GM21786 (cell line): Measurements from ENCODE around the gene SHLD2.
"Not testable (repeated sequence)": the region's sequence is repeated elsewhere in the genome, so short reads cannot be mapped to it uniquely, and the experiment has no call there.

Experiments
- ATAC-seq: cut with Tn5 transposase; IDR thresholded peaks from one replicate; pipeline ENCODE4 v1.9.1; 2021; ENCODE audit not compliant: unreplicated experiment

SHLD2 gene, protein sequence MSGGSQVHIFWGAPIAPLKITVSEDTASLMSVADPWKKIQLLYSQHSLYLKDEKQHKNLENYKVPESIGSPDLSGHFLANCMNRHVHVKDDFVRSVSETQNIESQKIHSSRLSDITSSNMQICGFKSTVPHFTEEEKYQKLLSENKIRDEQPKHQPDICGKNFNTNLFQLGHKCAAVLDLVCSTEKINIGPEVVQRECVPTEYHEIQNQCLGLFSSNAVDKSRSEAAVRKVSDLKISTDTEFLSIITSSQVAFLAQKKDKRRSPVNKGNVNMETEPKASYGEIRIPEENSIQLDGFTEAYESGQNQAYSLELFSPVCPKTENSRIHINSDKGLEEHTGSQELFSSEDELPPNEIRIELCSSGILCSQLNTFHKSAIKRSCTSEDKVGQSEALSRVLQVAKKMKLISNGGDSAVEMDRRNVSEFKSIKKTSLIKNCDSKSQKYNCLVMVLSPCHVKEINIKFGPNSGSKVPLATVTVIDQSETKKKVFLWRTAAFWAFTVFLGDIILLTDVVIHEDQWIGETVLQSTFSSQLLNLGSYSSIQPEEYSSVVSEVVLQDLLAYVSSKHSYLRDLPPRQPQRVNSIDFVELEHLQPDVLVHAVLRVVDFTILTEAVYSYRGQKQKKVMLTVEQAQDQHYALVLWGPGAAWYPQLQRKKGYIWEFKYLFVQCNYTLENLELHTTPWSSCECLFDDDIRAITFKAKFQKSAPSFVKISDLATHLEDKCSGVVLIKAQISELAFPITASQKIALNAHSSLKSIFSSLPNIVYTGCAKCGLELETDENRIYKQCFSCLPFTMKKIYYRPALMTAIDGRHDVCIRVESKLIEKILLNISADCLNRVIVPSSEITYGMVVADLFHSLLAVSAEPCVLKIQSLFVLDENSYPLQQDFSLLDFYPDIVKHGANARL

DNA sequence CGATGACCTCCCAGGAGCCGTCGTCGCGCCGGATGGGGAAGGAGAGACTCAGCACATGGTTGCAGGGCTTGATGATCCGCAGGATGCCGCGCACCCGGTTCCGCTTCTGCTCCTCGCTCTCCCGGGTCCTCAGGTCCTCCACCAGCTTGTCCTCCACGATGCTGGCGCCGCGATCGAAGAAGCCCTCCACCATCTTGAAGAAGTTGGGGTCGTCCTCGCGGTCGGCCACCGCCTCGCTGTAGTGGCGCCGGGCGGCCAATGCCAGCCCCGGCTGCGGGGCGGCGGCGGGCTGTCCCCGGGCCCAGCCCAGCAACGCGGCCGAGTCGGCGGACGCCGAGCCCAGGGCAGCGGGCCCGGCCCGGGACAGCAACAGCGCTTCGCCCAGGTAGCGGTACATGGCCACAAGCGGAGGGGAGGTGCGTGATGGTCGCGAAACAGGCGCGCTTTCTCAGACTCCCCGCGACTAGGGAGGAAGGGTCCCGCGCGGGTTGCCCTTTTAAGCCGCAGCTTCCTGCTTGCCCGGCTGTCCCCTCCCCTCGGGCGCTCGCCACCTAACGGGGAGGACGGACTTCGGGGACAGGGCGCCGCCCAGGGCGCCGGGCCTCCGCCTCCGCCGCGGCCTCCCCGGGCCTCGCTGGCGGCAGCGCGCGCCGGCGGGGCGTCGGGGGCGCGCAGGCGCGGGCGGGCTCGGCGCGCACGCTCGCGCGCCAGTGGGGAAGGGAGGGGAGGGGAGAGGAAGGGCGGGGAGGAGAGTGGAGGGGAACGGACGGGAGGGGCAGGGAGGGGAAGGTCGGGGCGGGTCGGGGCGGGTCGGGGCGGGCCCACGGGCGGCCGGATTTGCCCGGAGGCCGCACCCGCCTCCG is at the start of gene SHLD2, which contains the start of gene GLUD1:
Gene SHLD2, plus strand, starts transcription at position 834 of the 863 bp plus-strand sequence. CDS start 56,149 bp downstream, outside the sequence.
Gene GLUD1, minus strand, starts transcription at position 471 of the 863 bp plus-strand sequence. Its CDS starts 74 bp downstream, at position 397.
- ATAC-seq, result peak; percentile 58

DNA sequence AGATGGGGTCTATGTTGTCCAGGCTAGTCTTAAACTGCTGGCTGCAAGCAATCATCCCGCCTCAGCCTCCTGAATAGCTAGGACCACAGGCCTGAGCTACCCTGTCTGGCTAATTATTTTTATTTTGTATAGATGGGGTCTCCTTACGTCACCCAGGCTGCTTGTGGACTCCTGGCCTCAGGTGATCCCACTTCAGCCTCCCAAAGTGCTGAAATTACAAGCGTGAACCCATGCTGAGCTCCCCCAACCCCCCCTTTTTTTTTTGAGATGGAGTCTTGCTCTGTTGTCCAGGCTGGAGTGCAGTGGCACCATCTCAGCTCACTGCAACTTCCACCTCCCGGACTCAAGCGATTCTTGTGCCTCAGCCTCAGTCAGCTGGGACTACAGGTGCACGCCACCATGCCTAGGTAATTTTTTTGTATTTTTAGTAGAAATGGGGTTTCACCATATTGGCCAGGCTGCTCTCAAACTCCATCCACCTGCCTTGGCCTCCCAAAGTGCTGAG is 49.5 kb upstream of the SHLD2 start:
- no peak for ATAC-seq

DNA sequence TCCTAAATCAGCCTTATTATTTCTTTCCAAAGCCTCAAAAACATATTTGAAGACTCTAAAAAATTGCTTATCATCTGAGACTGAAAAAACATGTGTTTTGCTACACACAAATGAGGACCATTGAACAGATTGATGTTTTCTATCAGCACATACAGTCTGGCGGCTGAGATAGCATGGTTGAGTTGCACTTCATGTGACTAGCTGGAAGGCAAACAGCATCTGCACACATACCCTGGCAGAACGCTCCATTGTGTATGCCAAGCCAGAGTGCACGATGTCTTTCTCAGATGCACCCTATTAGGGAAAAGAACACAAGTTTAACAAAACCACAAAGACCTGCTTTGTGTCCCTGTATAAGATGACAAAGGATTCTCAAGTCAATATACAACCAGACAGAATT is 41.9 kb upstream of the SHLD2 start:
- ATAC-seq, result no peak

DNA sequence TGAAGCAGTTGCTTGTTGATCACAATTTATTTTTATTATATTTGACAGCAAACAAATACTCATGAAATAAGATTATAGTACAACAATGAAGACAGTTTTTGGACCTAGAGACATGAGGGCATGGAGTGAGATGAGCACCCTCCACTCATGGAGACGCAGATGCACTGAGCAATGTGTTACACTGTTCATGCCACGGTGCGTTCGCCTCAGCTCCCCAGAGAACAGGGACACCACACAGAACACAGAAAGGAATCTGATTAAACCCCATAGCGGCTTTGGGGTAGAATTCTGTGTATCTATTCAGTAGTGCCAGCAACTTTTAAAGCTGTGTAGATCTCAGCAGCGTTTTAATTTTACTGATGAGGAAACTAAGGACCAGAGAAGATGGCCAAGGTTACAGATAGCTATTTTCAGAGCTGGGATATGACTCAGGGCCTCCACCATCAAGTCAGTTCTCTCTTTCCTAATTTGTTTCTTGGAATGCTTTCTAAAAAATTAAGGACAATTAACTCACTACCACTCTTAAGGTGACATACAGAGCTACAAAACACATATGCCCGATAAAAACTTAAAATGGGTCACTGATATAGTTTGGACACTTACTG is 41.3 kb upstream of the SHLD2 start:
- ATAC-seq, result no peak

DNA sequence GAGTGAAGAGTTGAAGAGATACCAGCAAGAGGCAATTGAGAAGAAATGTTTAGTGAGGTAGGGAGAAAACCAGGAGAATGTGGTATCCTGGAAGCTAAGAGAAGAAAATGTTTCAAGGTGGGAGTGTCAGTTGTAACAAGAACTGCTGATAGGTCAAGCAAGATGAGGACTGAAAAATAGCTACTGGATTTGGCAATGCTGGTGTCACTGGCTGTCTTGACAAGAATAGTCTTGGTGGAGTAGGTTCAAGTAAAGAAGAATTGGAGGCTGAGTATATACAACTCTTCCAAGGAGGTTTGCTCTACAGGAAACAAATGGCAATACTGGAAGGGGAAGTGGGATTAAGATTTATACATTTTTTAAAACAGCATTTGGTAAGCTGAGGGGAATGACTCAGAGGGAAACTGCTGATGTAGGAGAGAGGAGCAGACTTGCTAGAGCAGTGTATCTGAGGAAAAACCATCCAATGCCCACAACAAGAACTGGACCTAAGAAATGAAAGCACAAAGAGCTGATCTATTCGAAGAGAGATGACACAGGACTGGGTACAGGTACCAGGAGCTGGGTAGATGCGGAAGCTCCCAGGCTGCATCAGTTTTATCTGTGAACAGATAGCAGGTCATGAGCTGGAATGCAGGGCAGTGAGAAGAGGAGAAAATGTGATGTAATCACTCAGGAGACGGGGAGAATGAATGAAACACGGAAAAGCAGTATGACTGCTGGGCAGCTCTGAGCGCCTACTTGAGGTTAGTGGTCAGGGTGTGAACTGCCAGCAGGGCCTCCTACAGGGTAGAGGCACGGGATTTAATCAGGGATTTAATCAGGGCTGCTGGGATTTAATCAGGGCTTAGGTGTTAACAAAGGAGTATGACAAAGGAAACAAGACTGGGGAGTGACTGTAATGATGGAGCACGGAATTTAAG is 40.4 kb upstream of the SHLD2 start:
- ATAC-seq, result no peak

DNA sequence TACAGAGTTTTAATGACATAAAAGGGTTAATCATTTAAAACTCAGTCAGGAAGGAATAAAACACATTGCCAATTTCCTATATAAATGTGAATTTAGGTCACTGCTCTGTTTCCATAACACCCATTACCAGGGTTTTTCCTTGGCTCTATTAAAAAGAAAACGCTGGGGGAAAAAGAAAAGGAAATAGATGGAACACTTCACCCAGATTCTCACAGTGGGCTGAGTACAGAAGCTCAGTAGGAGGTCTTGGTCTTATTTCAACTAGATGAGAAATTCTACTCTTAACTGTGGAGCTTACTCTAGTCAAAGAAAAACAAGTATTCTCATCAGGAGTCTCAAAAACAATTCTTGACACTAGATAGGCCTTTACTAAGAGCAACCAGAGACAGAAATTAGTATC is 36.8 kb upstream of the SHLD2 start:
- ATAC-seq, result no peak

DNA sequence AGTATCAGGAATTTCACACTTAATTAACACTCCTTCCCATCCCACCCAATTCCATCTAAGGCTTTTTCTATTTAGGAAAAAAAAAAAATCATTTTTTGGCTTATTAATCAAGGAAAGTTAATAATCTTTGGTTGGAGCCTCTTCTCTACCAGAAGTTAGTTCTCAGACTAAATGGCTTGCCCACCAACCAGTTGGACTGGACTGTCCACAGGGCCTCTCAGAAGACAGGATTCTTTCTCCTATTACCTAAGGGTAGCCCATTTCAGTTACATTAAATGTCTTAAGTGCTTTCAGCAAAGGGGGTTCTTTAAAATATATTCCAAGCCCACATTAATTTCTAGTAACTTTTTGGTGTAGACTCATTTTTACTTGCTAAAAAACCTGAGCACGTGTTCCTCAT is 35.6 kb upstream of the SHLD2 start:
- no peak for ATAC-seq

DNA sequence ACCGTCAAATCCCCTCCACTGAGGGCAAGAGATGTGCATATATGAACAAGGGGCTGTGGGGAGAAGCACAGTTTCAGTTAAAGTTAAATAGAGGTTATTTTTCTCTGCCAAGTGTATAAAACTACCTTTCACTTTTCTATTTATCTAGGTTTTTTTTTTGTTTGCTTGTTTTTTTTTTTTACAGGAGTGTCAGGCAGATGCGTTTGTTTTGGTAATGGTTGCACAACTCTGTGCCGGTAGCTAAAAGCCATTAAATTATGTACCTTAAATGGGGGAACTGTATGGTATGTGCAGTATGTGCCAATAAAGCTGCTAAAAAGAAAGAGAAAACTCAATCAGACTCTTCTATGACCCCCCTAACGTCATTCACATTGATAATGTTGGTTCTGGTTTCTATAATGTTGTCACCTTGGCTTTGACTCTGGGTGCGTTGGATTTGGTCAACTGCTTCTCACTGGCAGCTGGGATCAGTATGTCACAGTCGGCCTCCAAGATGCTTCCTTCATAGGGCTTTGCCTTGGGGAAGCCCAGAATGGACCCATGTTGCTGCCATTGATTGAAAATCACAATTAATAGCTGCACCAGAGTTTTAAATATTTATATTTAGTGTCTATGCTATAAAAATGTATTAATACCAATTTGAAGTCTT is 34.6 kb upstream of the SHLD2 start:
- ATAC-seq, result no peak

DNA sequence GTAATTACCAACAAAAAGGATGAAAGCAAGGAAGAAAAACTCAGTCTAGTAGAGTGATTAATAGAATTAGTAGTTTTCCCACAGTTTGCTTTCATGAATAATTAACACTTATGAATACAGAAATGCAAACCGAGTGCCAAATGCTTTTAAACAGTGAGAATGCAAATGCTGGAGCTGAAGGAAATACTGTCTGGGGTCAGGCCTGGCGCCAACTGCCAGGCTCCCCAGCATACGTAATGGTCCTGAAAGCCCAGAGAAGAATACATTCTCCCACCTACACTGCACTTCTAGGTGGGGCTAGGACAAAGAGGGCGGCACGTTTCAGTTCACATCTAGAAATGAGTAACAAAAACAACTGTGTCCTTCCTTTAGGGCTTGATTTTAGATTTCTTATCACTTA is 30.4 kb upstream of the SHLD2 start:
- ATAC-seq, result no peak

DNA sequence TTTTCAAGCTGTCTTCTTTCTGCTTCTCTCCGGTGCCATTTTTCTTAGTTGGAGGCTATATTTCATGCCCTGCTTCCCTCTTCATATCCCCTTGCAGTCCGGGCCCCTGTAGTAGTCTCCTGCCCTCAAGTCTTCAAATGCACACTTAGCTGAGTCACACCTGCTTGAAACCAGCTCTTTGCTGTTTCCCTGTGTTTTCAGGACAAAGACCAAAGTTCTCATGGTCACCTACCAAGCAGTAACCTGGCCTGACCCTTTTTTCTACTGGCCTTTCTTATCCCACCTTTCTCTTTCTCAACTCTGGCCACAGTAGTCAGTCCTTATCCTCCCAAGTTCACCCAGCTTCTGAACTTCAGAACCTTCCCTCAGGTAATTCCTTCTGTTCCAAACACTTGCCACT is 28.8 kb upstream of the SHLD2 start:
- ATAC-seq, result no peak

DNA sequence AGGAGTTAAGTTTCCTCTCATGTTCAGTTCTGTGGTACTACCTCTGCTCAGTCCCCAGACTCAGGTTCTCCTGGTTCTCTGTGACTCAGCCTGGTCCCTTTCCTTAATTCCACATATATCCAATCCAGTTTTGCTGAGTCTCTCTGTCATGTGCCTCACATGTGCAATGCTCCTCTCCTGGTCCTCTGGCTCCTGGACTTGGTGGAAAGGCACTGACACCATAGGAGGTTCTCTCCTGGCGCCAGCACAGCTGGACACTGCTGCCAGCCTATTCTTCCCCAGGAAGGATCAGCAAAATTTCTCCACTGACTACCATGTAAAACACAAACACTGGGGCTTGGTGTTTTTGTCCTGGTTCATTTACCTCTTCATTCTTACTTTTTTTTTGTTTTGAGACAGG is 28.1 kb upstream of the SHLD2 start:
- no peak for ATAC-seq

DNA sequence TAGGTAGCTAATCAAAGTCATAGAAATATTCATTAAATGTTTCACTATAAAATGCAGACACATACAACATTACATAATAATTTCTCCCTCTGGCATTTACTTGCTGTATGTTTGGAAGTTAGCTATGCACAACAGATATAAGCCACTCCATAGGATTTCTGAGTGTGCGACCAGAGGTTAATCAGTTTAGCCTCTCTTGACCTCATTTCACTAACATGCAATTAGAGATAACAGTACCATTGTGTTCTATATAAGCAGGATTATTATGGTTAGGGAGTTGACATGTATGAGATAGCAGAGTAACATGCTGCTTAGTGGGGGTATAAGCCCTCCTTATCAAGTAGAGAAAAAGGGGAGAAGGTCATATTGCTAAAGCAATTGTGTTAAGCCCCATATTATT is 26.7 kb upstream of the SHLD2 start:
- ATAC-seq, result no peak

DNA sequence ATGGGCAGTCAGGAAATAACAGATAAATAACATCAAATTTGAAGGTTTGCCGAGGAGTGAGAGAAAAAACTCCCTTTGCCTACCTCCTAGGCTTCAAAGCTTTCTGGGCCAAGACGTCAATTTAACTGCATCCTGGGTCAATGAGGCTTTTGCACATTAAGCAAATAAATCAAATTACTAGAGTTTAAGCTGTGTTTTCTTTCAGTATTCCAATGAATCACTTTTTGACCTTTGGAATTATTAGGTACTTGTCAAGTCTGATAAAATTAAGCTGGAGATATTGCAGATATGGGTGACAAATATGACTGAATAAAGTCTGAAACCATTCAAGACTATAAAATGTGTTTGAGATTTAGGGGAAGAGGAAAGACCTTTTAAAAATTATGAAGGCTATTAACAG is 22.6 kb upstream of the SHLD2 start:
- no peak for ATAC-seq

DNA sequence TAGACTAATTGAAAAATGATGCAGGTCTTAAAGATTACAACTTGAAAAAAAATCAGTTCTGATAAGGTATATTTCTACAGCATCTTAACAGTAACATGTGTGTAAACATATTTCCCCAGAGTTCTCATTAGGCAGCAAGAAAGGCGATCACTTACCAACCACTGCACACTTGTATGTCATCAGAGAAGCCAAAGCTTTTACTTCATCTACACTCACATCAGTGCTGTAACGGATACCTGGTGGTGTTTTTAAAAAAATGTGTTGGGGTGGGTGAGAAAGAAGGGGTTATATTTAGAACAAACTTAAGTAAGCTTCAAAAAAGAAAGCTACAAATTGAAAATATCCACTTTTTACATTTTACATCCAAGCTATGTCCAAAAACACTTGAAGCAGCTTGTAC is 18.6 kb upstream of the SHLD2 start:
- not testable (repeated sequence) for ATAC-seq

DNA sequence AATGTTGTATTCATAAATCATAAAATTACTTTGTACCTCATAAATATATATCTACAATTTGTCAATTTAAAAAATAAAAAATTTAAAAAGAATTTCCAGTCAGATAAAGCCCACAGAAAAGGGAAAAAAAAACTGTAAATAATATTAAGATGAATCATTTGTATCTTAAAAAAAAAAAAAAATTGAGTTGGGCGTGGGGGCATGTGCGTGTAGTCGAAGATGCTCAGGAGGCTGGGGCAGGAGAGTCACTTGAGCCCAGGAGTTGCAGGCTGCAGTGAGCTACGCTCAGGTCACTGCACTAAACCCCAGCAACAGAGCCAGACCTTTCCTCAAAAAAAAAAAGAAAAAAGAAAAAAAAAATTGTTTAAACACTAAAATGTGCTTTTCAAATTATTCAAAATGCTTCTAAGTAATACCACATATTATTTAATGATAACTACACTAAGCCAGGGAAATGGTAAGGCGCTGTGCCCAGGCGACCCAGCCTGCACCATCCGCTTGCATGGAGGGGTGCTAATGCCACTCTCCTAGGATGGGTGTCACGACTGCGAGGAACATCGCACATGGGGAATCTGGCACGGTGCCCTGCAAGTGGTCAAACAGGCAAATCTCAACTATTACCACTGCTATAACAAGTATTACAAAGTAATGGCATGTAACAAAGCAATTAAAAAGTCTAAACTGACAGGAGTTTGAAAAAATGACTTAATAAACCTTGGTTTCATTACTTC is 15.7 kb upstream of the SHLD2 start:
- ATAC-seq, result no peak

DNA sequence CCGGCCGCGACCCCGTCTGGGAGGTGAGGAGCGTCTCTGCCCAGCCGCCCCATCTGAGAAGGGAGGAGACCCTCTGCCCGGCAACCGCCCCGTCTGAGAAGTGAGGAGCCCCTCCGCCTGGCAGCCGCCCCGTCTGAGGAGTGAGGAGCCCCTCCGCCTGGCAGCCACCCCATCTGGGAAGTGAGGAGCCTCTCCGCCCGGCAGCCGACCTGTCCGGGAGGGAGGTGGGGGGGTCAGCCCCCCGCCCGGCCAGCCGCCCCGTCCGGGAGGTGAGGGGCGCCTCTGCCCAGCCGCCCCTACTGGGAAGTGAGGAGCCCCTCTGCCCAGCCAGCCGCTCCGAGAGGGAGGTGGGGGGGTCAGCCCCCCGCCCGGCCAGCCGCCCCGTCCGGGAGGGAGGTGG is 14.4 kb upstream of the SHLD2 start:
- ATAC-seq, result not testable (repeated sequence)

DNA sequence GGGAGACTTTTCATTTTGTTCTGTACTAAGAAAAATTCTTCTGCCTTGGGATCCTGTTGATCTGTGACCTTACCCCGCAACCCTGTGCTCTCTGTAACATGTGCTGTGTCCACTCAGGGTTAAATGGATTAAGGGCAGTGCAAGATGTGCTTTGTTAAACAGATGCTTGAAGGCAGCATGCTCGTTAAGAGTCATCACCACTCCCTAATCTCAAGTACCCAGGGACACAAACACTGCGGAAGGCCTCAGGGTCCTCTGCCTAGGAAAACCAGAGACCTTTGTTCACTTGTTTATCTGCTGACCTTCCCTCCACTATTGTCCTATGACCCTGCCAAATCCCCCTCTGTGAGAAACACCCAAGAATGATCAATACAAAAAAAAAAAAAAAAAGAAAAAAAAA is 13.4 kb upstream of the SHLD2 start:
- not testable (repeated sequence) for ATAC-seq

DNA sequence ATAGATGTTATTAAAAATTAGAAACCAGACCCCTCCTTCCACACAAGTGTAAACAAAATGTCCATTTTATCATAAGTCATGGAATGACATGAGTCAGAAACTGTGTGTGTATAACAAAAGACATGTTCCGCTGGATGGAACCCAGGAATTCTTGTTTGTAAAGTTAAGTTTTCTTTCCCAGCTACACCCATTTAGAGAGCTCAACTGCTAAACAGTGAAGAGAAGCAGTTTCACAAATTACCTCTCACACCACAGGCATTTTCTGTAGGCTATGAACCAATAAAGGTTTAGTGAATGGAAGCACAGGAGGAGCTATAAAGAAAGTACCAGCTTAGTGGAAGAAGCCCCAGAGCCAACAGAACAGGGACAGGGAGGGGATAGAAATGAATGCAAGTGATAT is 12.8 kb upstream of the SHLD2 start:
- not testable (repeated sequence) for ATAC-seq
